SK-N-SH treated with all-trans-retinoic acid at 6 μM for 48 hours (cell line): ENCODE measurements around the gene DPYD.

Source experiments
- ARNTL ChIP-seq: fragments of 450-650 bp; formaldehyde crosslinking; IDR thresholded peaks from 2 replicates; pipeline ENCODE4 v1.5.0; 2020; ENCODE audit warnings: low read depth, mild to moderate bottlenecking, moderate library complexity, borderline replicate concordance
- TSHZ2 ChIP-seq: fragments of 250-450 bp; sonication (Bioruptor Pico); IDR thresholded peaks from 2 replicates; pipeline ENCODE4 v1.5.0; 2020; ENCODE audit warnings: mild to moderate bottlenecking, moderate library complexity
- ZNF565 ChIP-seq: fragments of 450-650 bp; formaldehyde crosslinking; conservative IDR thresholded peaks from 2 replicates; pipeline ENCODE4 v1.5.0; 2020; ENCODE audit warnings: low read depth, mild to moderate bottlenecking, moderate library complexity
- TF ChIP-seq, protein P1 (sequence below): fragments of 250-450 bp; sonication (Bioruptor Pico); IDR thresholded peaks from 2 replicates; pipeline ENCODE4 v1.8.0; 2020; ENCODE audit warnings: mild to moderate bottlenecking, moderate library complexity, borderline replicate concordance
- TF ChIP-seq, protein P2 (sequence below): fragments of 250-450 bp; sonication (Bioruptor Pico); IDR thresholded peaks from 2 replicates; pipeline ENCODE4 v1.5.1; 2021; ENCODE audit warnings: mild to moderate bottlenecking, moderate library complexity

DNA sequence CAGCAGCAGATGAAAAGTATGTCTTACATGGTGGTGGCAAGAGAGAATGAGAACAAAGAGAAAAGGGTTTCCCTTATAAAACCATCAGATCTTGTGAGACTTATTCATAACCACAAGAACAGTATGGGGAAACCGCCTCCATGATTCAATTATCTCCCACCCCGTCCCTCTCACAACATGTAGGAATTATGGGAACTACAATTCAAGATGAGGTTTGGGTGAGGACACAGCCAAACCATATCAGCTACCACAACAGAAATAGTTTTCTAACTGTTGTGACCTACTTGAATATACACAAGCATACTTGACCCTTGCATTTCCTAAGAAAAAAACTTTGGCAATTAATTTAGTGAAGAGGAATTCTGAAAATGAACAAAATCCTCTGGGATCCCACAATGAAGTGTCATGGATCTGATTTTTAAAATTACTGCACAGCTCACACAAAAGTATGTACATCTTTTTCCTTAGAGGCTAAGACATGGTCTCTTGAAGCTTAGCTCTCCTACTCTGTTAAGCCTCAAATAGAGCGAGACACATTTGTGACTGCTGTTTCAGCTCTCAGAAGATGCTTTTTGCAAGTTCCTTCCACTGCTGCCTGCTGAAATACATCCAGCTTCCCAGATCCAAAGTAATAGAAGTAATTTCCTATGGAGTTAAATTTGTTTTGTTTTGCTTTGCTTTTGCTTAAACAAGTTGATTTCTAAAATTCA, 265.8 kb downstream of the DPYD start:
- TF ChIP-seq ARNTL (CRISPR knock-in tag) = no peak
- TF ChIP-seq, protein P1, sequence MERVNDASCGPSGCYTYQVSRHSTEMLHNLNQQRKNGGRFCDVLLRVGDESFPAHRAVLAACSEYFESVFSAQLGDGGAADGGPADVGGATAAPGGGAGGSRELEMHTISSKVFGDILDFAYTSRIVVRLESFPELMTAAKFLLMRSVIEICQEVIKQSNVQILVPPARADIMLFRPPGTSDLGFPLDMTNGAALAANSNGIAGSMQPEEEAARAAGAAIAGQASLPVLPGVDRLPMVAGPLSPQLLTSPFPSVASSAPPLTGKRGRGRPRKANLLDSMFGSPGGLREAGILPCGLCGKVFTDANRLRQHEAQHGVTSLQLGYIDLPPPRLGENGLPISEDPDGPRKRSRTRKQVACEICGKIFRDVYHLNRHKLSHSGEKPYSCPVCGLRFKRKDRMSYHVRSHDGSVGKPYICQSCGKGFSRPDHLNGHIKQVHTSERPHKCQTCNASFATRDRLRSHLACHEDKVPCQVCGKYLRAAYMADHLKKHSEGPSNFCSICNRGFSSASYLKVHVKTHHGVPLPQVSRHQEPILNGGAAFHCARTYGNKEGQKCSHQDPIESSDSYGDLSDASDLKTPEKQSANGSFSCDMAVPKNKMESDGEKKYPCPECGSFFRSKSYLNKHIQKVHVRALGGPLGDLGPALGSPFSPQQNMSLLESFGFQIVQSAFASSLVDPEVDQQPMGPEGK (CRISPR knock-in tag) = no peak
- no peak for TF ChIP-seq TSHZ2 (CRISPR knock-in tag)
- TF ChIP-seq, protein P2, sequence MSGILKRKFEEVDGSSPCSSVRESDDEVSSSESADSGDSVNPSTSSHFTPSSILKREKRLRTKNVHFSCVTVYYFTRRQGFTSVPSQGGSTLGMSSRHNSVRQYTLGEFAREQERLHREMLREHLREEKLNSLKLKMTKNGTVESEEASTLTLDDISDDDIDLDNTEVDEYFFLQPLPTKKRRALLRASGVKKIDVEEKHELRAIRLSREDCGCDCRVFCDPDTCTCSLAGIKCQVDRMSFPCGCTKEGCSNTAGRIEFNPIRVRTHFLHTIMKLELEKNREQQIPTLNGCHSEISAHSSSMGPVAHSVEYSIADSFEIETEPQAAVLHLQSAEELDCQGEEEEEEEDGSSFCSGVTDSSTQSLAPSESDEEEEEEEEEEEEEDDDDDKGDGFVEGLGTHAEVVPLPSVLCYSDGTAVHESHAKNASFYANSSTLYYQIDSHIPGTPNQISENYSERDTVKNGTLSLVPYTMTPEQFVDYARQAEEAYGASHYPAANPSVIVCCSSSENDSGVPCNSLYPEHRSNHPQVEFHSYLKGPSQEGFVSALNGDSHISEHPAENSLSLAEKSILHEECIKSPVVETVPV (CRISPR knock-in tag) = no peak
- no peak for TF ChIP-seq ZNF565 (CRISPR knock-in tag)
